ENCODE data around the gene NFIB. TPM values are rescaled to one million over a fixed set of nuclear protein-coding genes. Genes with fewer than 3 reads are reported as not detected.

NFIB gene
- polyA plus RNA-seq, 1 of the 3 experiments (the other 2 are of a cell fraction): 9.2 TPM

GRCh38 chr9:14144215-14144614 is 169.7 kb downstream of the NFIB start:
- H3K79me2 ChIP-seq (ENCODE audit: insufficient read depth): no peaks in the 10 kb centered on the region
- no peak overlapping the region for H3K4me3 ChIP-seq (ENCODE audit: low read depth in 2 of 2, low read length in 1 of 2)
- no peaks in the 10 kb centered on the region for H3K27me3 ChIP-seq (ENCODE audit: insufficient read depth)
- H3K36me3 ChIP-seq (replicated peaks in 1 of 2; ENCODE audit: control insufficient read depth in 1 of 2, insufficient read depth in 2 of 2, low read length in 1 of 2): peaks cover 21 to 32% of the 10 kb centered on the region in 2 experiments
- no peaks in the 10 kb centered on the region for H3K9me2 ChIP-seq
- no peak for DNase-seq
- H3F3A ChIP-seq (replicated peaks; ENCODE audit: insufficient read depth): no peaks in the 10 kb centered on the region
- CTCF ChIA-PET: no interaction called here
- POLR2A ChIA-PET: no interaction called here
- no peak overlapping the region for H3K27ac ChIP-seq (ENCODE audit: low read depth in 2 of 2, low read length in 1 of 2)
- no peak overlapping the region for H3K4me2 ChIP-seq
- WGBS (ENCODE audit: low lambda C conversion rate): 95% methylated on average over 3 of the region's 3 CpGs
- H2AFZ ChIP-seq (ENCODE audit: low read depth): no peak overlapping the region
- H3K4me1 ChIP-seq (ENCODE audit: control insufficient read depth in 1 of 2, insufficient read depth in 2 of 2, low read depth in 1 of 2, low read length in 1 of 2): peaks cover 0 to 6% of the 10 kb centered on the region in 2 experiments; a peak in 1 of 4 replicates
- TF ChIP-seq TCF12 (IDR thresholded peaks at IDR 0.05) (no peak), ELF1 (IDR thresholded peaks at IDR 0.05) (no peak)
- H4K20me1 ChIP-seq (ENCODE audit: insufficient read depth): no peaks in the 10 kb centered on the region
- no peaks in the 10 kb centered on the region for H3K9me3 ChIP-seq
- no peak overlapping the region for H3K9ac ChIP-seq

- no peaks in the 10 kb centered on the region for H3K27me3 ChIP-seq (ENCODE audit: insufficient read depth)
- H3F3A ChIP-seq (replicated peaks; ENCODE audit: insufficient read depth): no peaks in the 10 kb centered on the region
- no peak overlapping the region for H3K4me3 ChIP-seq (ENCODE audit: low read depth in 2 of 2, low read length in 1 of 2)
- ChIA-PET CTCF (interaction anchor here (1.0 kb wide), 1 partner anchor 42 kb away, joined by 3 read pairs; no protein-coding TSS in a partner anchor), POLR2A (no interaction called here)
- no peaks in the 10 kb centered on the region for H3K9me2 ChIP-seq
- H3K4me1 ChIP-seq (ENCODE audit: control insufficient read depth in 1 of 2, insufficient read depth in 2 of 2, low read depth in 1 of 2, low read length in 1 of 2): peaks cover 0 to 2% of the 10 kb centered on the region in 2 experiments; a peak in 2 of 4 replicates
- H3K36me3 ChIP-seq (replicated peaks in 1 of 2; ENCODE audit: control insufficient read depth in 1 of 2, insufficient read depth in 2 of 2, low read length in 1 of 2): peaks cover 17 to 38% of the 10 kb centered on the region in 2 experiments
- no peaks in the 10 kb centered on the region for H4K20me1 ChIP-seq (ENCODE audit: insufficient read depth)
- H3K27ac ChIP-seq (ENCODE audit: low read depth in 2 of 2, low read length in 1 of 2): no peak overlapping the region
- H3K79me2 ChIP-seq (ENCODE audit: insufficient read depth): no peaks in the 10 kb centered on the region
- no peak for DNase-seq
- H3K9ac ChIP-seq: no peak overlapping the region
- H2AFZ ChIP-seq (ENCODE audit: low read depth): no peak overlapping the region
- H3K4me2 ChIP-seq: no peak overlapping the region
- H3K9me3 ChIP-seq: no peaks in the 10 kb centered on the region
- 71% methylated on average over 2 of the region's 2 CpGs for WGBS (ENCODE audit: low lambda C conversion rate)
- TF ChIP-seq RFX5 (IDR thresholded peaks at IDR 0.05; ENCODE audit: low read length) (no peak), GABPA (IDR thresholded peaks at IDR 0.05; ENCODE audit: low read depth) (no peak), CHD2 (IDR thresholded peaks at IDR 0.05; ENCODE audit: low read length, partially characterized antibody) (no peak), MXI1 (IDR thresholded peaks at IDR 0.05; ENCODE audit: low read depth, low read length) (no peak), RCOR1 (IDR thresholded peaks at IDR 0.05; ENCODE audit: low read length) (no peak)
Observed at GRCh38 chr9:14141699-14142098, 172.2 kb downstream of the NFIB start.

- no peak for DNase-seq
- Histone ChIP-seq H3F3A (replicated peaks; ENCODE audit: insufficient read depth) (no peaks in the 10 kb centered on the region), H3K9me2 (no peaks in the 10 kb centered on the region), H4K20me1 (ENCODE audit: insufficient read depth) (no peaks in the 10 kb centered on the region), H3K9me3 (no peaks in the 10 kb centered on the region), H3K79me2 (ENCODE audit: insufficient read depth) (no peaks in the 10 kb centered on the region), H3K27ac (ENCODE audit: low read depth in 2 of 2, low read length in 1 of 2) (no peak overlapping the region), H3K36me3 (replicated peaks in 1 of 2; ENCODE audit: control insufficient read depth in 1 of 2, insufficient read depth in 2 of 2, low read length in 1 of 2) (peaks cover 13 to 27% of the 10 kb centered on the region in 2 experiments), H3K4me2 (no peak overlapping the region), H3K9ac (no peak overlapping the region), H2AFZ (ENCODE audit: low read depth) (no peak overlapping the region), H3K4me3 (ENCODE audit: low read depth in 2 of 2, low read length in 1 of 2) (no peak overlapping the region), H3K4me1 (ENCODE audit: control insufficient read depth in 1 of 2, insufficient read depth in 2 of 2, low read depth in 1 of 2, low read length in 1 of 2) (peaks cover 0 to 9% of the 10 kb centered on the region in 2 experiments; a peak in 2 of 4 replicates), H3K27me3 (ENCODE audit: insufficient read depth) (no peaks in the 10 kb centered on the region)
- CTCF ChIA-PET: interaction anchor here (1.2 kb wide), 1 partner anchor 22 kb away, joined by 3 read pairs; no protein-coding TSS in a partner anchor
- no peak for TF ChIP-seq RAD21 (IDR thresholded peaks at IDR 0.05; ENCODE audit: low read length)
- TF ChIP-seq JUND (IDR thresholded peaks at IDR 0.05): no peak
- no peak for TF ChIP-seq FOXM1 (IDR thresholded peaks at IDR 0.05; ENCODE audit: low read depth)
- TF ChIP-seq EZH2phosphoT487 (IDR thresholded peaks at IDR 0.05; ENCODE audit: borderline replicate concordance, low read depth): no peak
- TF ChIP-seq TCF12 (IDR thresholded peaks at IDR 0.05): peak; percentile 4; the same call in 1 of the 2 replicates
- TF ChIP-seq POLR2AphosphoS5 (IDR thresholded peaks at IDR 0.05; ENCODE audit: low read depth, low read length): no peak
- no peak for TF ChIP-seq NFIC (IDR thresholded peaks at IDR 0.05; ENCODE audit: borderline replicate concordance)
- peak; percentile 36; the same call in 1 of the 2 replicates for TF ChIP-seq PBX3 (IDR thresholded peaks at IDR 0.05)
- POLR2A ChIA-PET: no interaction called here
Observed at GRCh38 chr9:14140096-14140697, 173.7 kb downstream of the NFIB start.

All from SK-N-SH (cell line).